Activated CD4-positive, alpha-beta T cell treated with anti-CD3 and anti-CD28 coated beads, Interleukin-2, amount 10 ng/mL, durations not matched to agents 24 days and 14 days (primary cell): ENCODE data around the gene GBE1. TPM values are rescaled to one million over a fixed set of nuclear protein-coding genes. Genes with fewer than 3 reads are reported as not detected.
"Not testable (repeated sequence)": the region's sequence is repeated elsewhere in the genome, so short reads cannot be mapped to it uniquely, and the experiment has no call there.

Experiments used
- DNase-seq: peaks from one replicate; pipeline ENCODE4 v3.0.0; 2022
- H3K27ac Mint-ChIP-seq: one replicate; pipeline ENCODE4 v1.8.0; 2022; ENCODE audit warnings: mild to moderate bottlenecking, mixed read lengths
- H3K27me3 Mint-ChIP-seq: one replicate; pipeline ENCODE4 v1.8.0; 2022; ENCODE audit warnings: mixed read lengths
- H3K36me3 Mint-ChIP-seq: one replicate; pipeline ENCODE4 v1.8.0; 2022; ENCODE audit warnings: low read depth, mild to moderate bottlenecking, mixed read lengths
- H3K4me1 Mint-ChIP-seq: one replicate; pipeline ENCODE4 v1.8.0; 2021; ENCODE audit warnings: mixed read lengths
- H3K4me3 Mint-ChIP-seq: one replicate; pipeline ENCODE4 v1.8.0; 2022; ENCODE audit warnings: mild to moderate bottlenecking, moderate library complexity, mixed read lengths
- H3K9me3 Mint-ChIP-seq: one replicate; pipeline ENCODE4 v1.8.0; 2021; ENCODE audit warnings: mixed read lengths
- intact Hi-C: fragments of 100-400 bp; cut with micrococcal nuclease; formaldehyde crosslinking; loops from one replicate; pipeline ENCODE4 v1.15.1; 2023
- total RNA-seq: library from RNA; stranded (reverse); gene quantifications from 2 replicates; pipeline ENCODE4 v1.2.3, GENCODE V29; 2022

Gene GBE1
- total RNA-seq, 1 donor from 2014 or later: 39.1 TPM

- intact Hi-C loops: no loop called here
- DNase-seq: no peak
- Mint-ChIP-seq H3K4me3 (no peak overlapping the region), H3K4me1 (peaks cover 11% of the 10 kb centered on the region), H3K9me3 (no peaks in the 10 kb centered on the region), H3K27me3 (peaks cover 5% of the 10 kb centered on the region), H3K36me3 (peaks cover 5% of the 10 kb centered on the region), H3K27ac (no peak overlapping the region)
Measured at GRCh38 chr3:81765400-81765799, 4.0 kb upstream of the GBE1 start.

GRCh38 chr3:81764665-81765064 is 3.2 kb upstream of the GBE1 start:
- Mint-ChIP-seq H3K4me3 (no peak overlapping the region), H3K36me3 (peaks cover 10% of the 10 kb centered on the region)
- intact Hi-C loops: no loop called here

GRCh38 chr3:81764002-81764401 is 2.6 kb upstream of the GBE1 start:
- Mint-ChIP-seq H3K4me1 (peaks cover 20% of the 10 kb centered on the region), H3K36me3 (peaks cover 17% of the 10 kb centered on the region), H3K27ac (no peak overlapping the region), H3K27me3 (no peaks in the 10 kb centered on the region), H3K4me3 (no peak overlapping the region), H3K9me3 (peaks cover under 1% of the 10 kb centered on the region)
- DNase-seq: no peak
- intact Hi-C loops: no loop called here

More at GRCh38 chr3:81764665-81765064, 3.2 kb upstream of the GBE1 start:
- peaks cover 4% of the 10 kb centered on the region for H3K27me3 Mint-ChIP-seq
- DNase-seq: no peak
- H3K4me1 Mint-ChIP-seq: peaks cover 16% of the 10 kb centered on the region
- no peak overlapping the region for H3K27ac Mint-ChIP-seq
- no peaks in the 10 kb centered on the region for H3K9me3 Mint-ChIP-seq

GRCh38 chr3:81763001-81763400 is 1.6 kb upstream of the GBE1 start:
- Mint-ChIP-seq H3K36me3 (peaks cover 25% of the 10 kb centered on the region), H3K27me3 (no peaks in the 10 kb centered on the region), H3K4me3 (peak overlapping the region; percentile 41), H3K4me1 (peaks cover 24% of the 10 kb centered on the region), H3K9me3 (peaks cover 4% of the 10 kb centered on the region), H3K27ac (peak overlapping the region; percentile 34)
- DNase-seq: no peak
- intact Hi-C loops: no loop called here

GRCh38 chr3:81761904-81762580 is 597 bp upstream of the GBE1 start:
- Mint-ChIP-seq H3K9me3 (peaks cover 10% of the 10 kb centered on the region), H3K36me3 (peaks cover 34% of the 10 kb centered on the region), H3K4me1 (peaks cover 28% of the 10 kb centered on the region), H3K27ac (peak overlapping the region; percentile 97), H3K27me3 (no peaks in the 10 kb centered on the region), H3K4me3 (peak overlapping the region; percentile 94)
- intact Hi-C loops: no loop called here
- no peak for DNase-seq

GRCh38 chr3:81760215-81760614 is 1.2 kb downstream of the GBE1 start:
- intact Hi-C loops: no loop called here
- Mint-ChIP-seq H3K4me3 (peak overlapping the region; percentile 94), H3K27me3 (no peaks in the 10 kb centered on the region), H3K36me3 (peaks cover 47% of the 10 kb centered on the region), H3K9me3 (peaks cover 16% of the 10 kb centered on the region), H3K4me1 (peaks cover 35% of the 10 kb centered on the region), H3K27ac (peak overlapping the region; percentile 97)
- DNase-seq: no peak

- H3K27ac Mint-ChIP-seq, H3K27me3 Mint-ChIP-seq, intact Hi-C loops, H3K4me3 Mint-ChIP-seq: not testable (repeated sequence)
- Mint-ChIP-seq H3K36me3 (peaks cover 59% of the 10 kb centered on the region), H3K4me1 (peaks cover 44% of the 10 kb centered on the region), H3K9me3 (peaks cover 25% of the 10 kb centered on the region)
- DNase-seq: peak; percentile 48
Measured at GRCh38 chr3:81758771-81759170, 2.7 kb downstream of the GBE1 start.

GRCh38 chr3:81758275-81758674 is 3.2 kb downstream of the GBE1 start:
- no peak overlapping the region for H3K4me3 Mint-ChIP-seq
- no peak overlapping the region for H3K27ac Mint-ChIP-seq
- peaks cover 25% of the 10 kb centered on the region for H3K9me3 Mint-ChIP-seq
- intact Hi-C loops: no loop called here
- DNase-seq: peak; percentile 38
- H3K27me3 Mint-ChIP-seq: no peaks in the 10 kb centered on the region
- H3K36me3 Mint-ChIP-seq: peaks cover 59% of the 10 kb centered on the region
- H3K4me1 Mint-ChIP-seq: peaks cover 44% of the 10 kb centered on the region

- Mint-ChIP-seq H3K9me3 (peaks cover 21% of the 10 kb centered on the region), H3K4me3 (no peak overlapping the region), H3K27ac (no peak overlapping the region), H3K4me1 (peaks cover 24% of the 10 kb centered on the region), H3K27me3 (no peaks in the 10 kb centered on the region), H3K36me3 (peaks cover 47% of the 10 kb centered on the region)
- intact Hi-C loops: no loop called here
- no peak for DNase-seq
Measured at GRCh38 chr3:81753416-81754027, 7.9 kb downstream of the GBE1 start.

GRCh38 chr3:81752604-81753003 is 8.8 kb downstream of the GBE1 start:
- no peak overlapping the region for H3K4me3 Mint-ChIP-seq

GRCh38 chr3:81749265-81749664 is 12.2 kb downstream of the GBE1 start:
- intact Hi-C loops: no loop called here
- no peak overlapping the region for H3K4me3 Mint-ChIP-seq
- H3K27me3 Mint-ChIP-seq: no peaks in the 10 kb centered on the region
- no peaks in the 10 kb centered on the region for H3K9me3 Mint-ChIP-seq
- H3K36me3 Mint-ChIP-seq: peaks cover 18% of the 10 kb centered on the region
- no peak overlapping the region for H3K27ac Mint-ChIP-seq
- DNase-seq: no peak
- peaks cover 7% of the 10 kb centered on the region for H3K4me1 Mint-ChIP-seq

More at GRCh38 chr3:81752604-81753003, 8.8 kb downstream of the GBE1 start:
- Mint-ChIP-seq H3K27ac (no peak overlapping the region), H3K27me3 (no peaks in the 10 kb centered on the region), H3K36me3 (peaks cover 43% of the 10 kb centered on the region), H3K4me1 (peaks cover 24% of the 10 kb centered on the region), H3K9me3 (peaks cover 21% of the 10 kb centered on the region)
- intact Hi-C loops: no loop called here
- DNase-seq: no peak

GRCh38 chr3:81747280-81747679 is 14.2 kb downstream of the GBE1 start:
- H3K27me3 Mint-ChIP-seq, H3K9me3 Mint-ChIP-seq, intact Hi-C loops, H3K27ac Mint-ChIP-seq, H3K4me1 Mint-ChIP-seq, H3K4me3 Mint-ChIP-seq: not testable (repeated sequence)
- peak; percentile 29 for DNase-seq
- peaks cover 18% of the 10 kb centered on the region for H3K36me3 Mint-ChIP-seq

GRCh38 chr3:81744366-81744765 is 17.1 kb downstream of the GBE1 start:
- Mint-ChIP-seq H3K27ac (no peak overlapping the region), H3K9me3 (no peaks in the 10 kb centered on the region), H3K4me1 (peaks cover 6% of the 10 kb centered on the region), H3K4me3 (no peak overlapping the region), H3K27me3 (no peaks in the 10 kb centered on the region), H3K36me3 (peaks cover 13% of the 10 kb centered on the region)
- DNase-seq: peak; percentile 38
- intact Hi-C loops: no loop called here

GRCh38 chr3:81743096-81744025 is 18.1 kb downstream of the GBE1 start:
- Mint-ChIP-seq H3K4me1 (peaks cover 6% of the 10 kb centered on the region), H3K36me3 (peaks cover 13% of the 10 kb centered on the region), H3K27ac (no peak overlapping the region), H3K9me3 (no peaks in the 10 kb centered on the region), H3K4me3 (no peak overlapping the region), H3K27me3 (no peaks in the 10 kb centered on the region)
- intact Hi-C loops: no loop called here
- no peak for DNase-seq
